GM12801 (cell line): ENCODE data around the gene CSNK2A1.

Experiments
- CTCF ChIP-seq: IDR thresholded peaks from one replicate; pipeline ENCODE4 v1.5.1; 2011; ENCODE audit warnings: control low read depth; ENCODE audit not compliant: insufficient read length; ENCODE audit errors: extremely low read depth

CSNK2A1 gene

GRCh38 chr20:582204-582603 lies 38.6 kb upstream of the CSNK2A1 start:
- TF ChIP-seq CTCF = no peak

GRCh38 chr20:577167-577791 lies 33.7 kb upstream of the CSNK2A1 start:
- no peak for TF ChIP-seq CTCF

- TF ChIP-seq CTCF = no peak
These were observed 32.6 kb upstream of the CSNK2A1 start for GRCh38 chr20:576156-576555.

- no peak for TF ChIP-seq CTCF
These were observed 31.6 kb upstream of the CSNK2A1 start for GRCh38 chr20:575230-575629.

- no peak for TF ChIP-seq CTCF
These were observed 30.8 kb upstream of the CSNK2A1 start for GRCh38 chr20:574297-574942.

GRCh38 chr20:573414-574296 lies 30.1 kb upstream of the CSNK2A1 start:
- TF ChIP-seq CTCF = no peak

GRCh38 chr20:572727-573126 lies 29.1 kb upstream of the CSNK2A1 start:
- no peak for TF ChIP-seq CTCF
